Spleen (tissue), 11 donors: Measurements from ENCODE around the gene LGALS3. TPM values are rescaled to one million over a fixed set of nuclear protein-coding genes. Genes with fewer than 3 reads are reported as not detected.

Source experiments
- DNase-seq: peaks from one replicate; pipeline ENCODE4 v3.0.0-alpha.2; 2020
- H3K27ac ChIP-seq, 8 donors: fragments of 200-600 bp; sonication (generic) in 7 of 8; 1 replicate in 4 of 8; 2 replicates in 4 of 8; pipeline versions ENCODE4 v1.5.0 to v1.8.0; 2016 to 2021; ENCODE audit warnings: inconsistent platforms in 4 of 8, mild to moderate bottlenecking in 4 of 8, moderate library complexity in 1 of 8
- H3K27me3 ChIP-seq, 7 donors: fragments of 200-600 bp; sonication (generic) in 6 of 7; replicated peaks in 1 of 7; 1 replicate in 4 of 7; 2 replicates in 3 of 7; pipeline versions ENCODE4 v1.5.0 to v1.8.0; 2016 to 2021; ENCODE audit warnings: inconsistent platforms in 3 of 7, mild to moderate bottlenecking in 1 of 7
- H3K36me3 ChIP-seq, 6 donors: fragments of 200-600 bp; sonication (generic) in 5 of 6; 1 replicate in 4 of 6; 2 replicates in 2 of 6; pipeline versions ENCODE4 v1.5.0 to v1.8.0; 2016 to 2021; ENCODE audit warnings: inconsistent platforms in 2 of 6
- H3K4me1 ChIP-seq, 6 donors: fragments of 200-600 bp; sonication (generic) in 5 of 6; 1 replicate in 3 of 6; 2 replicates in 3 of 6; pipeline versions ENCODE4 v1.5.0 to v1.8.0; 2016 to 2021; ENCODE audit warnings: inconsistent platforms in 3 of 6
- H3K4me3 ChIP-seq, 8 donors: fragments of 200-600 bp; sonication (generic) in 7 of 8; 1 replicate in 4 of 8; 2 replicates in 4 of 8; pipeline versions ENCODE4 v1.5.0 to v1.8.0; 2016 to 2021; ENCODE audit warnings: inconsistent platforms in 4 of 8, mild to moderate bottlenecking in 4 of 8, moderate library complexity in 2 of 8
- H3K9me3 ChIP-seq, 8 donors: fragments of 200-600 bp; sonication (generic) in 7 of 8; 1 replicate in 4 of 8; 2 replicates in 4 of 8; pipeline versions ENCODE4 v1.5.0 to v1.8.0; 2016 to 2021; ENCODE audit warnings: inconsistent platforms in 4 of 8
- POLR2A ChIP-seq, 3 donors: fragments of 450-650 bp; IDR thresholded peaks; one replicate each; pipeline ENCODE4 v1.5.1; 2017; ENCODE audit warnings: antibody characterized with exemption in 3 of 3, mild to moderate bottlenecking in 1 of 3
- POLR2AphosphoS5 ChIP-seq, 3 donors: sonication (generic); formaldehyde crosslinking; IDR thresholded peaks; one replicate each; pipeline ENCODE4 v1.5.1; 2017; ENCODE audit warnings: antibody characterized with exemption in 3 of 3
- WGBS, 5 donors: extraction: QIAGEN DNeasy Blood & Tissue Kit in 3 of 5; methylation state at CpG; one replicate each; pipeline versions ENCODE4 v1.1.5 to v1.1.7; 2013 to 2018; 5-methylcytosine and 5-hydroxymethylcytosine counted together
- intact Hi-C: fragments of 100-400 bp; cut with DNase I; formaldehyde crosslinking; loops from one replicate; pipeline ENCODE4 v1.15.0; 2023; ENCODE audit warnings: low total_unique reads
- polyA plus RNA-seq, 3 donors: library from polyadenylated mRNA; stranded (reverse); fragments of 200-250 nt; gene quantifications; one replicate each; pipeline ENCODE4 v1.2.1, GENCODE V29; 2013
- total RNA-seq, 7 donors: library from RNA; depleted of rRNA in 3 of 7; stranded (reverse); fragments of >200 nt in 3 of 7; fragmentation: NEBNext Ultra II Directional in 4 of 7; extraction: Animal tissue kit (Norgen Biotek cat#: 25700) in 4 of 7; gene quantifications; one replicate each; pipeline versions ENCODE4 v1.1.0 to v1.2.1, GENCODE V29; 2016 to 2021
- TF ChIP-seq, protein P1 (sequence below), 11 experiments: fragments of 200-600 bp in 7 of 11; fragments of 450-650 bp in 4 of 11; sonication (generic) in 4 of 11; IDR thresholded peaks in 8 of 11; conservative IDR thresholded peaks in 3 of 11; 1 replicate in 7 of 11; 2 replicates in 4 of 11; pipeline versions ENCODE4 v1.4.0 to v1.8.0; 2016 to 2021; ENCODE audit warnings: antibody characterized with exemption in 11 of 11, inconsistent platforms in 4 of 11, mild to moderate bottlenecking in 1 of 11
- donor health status: healthy with polysubstance abuse.
- donor health status: DM: no; HTN: no; CAD: no; lungs with moderate emphysema.
- donor health status: DM: no; HTN: no; CAD: no.
- donor health status: Bipolar disorder and iron deficiency.
- donor health status: healthy.
- donor health status: DM: no; HTN: no; CAD: no.
- donor health status: DM: yes; HTN: yes; CAD: no.

Gene LGALS3
- total and polyA plus RNA-seq, 10 donors = 37.4 to 201 (median 60.8) TPM

DNA sequence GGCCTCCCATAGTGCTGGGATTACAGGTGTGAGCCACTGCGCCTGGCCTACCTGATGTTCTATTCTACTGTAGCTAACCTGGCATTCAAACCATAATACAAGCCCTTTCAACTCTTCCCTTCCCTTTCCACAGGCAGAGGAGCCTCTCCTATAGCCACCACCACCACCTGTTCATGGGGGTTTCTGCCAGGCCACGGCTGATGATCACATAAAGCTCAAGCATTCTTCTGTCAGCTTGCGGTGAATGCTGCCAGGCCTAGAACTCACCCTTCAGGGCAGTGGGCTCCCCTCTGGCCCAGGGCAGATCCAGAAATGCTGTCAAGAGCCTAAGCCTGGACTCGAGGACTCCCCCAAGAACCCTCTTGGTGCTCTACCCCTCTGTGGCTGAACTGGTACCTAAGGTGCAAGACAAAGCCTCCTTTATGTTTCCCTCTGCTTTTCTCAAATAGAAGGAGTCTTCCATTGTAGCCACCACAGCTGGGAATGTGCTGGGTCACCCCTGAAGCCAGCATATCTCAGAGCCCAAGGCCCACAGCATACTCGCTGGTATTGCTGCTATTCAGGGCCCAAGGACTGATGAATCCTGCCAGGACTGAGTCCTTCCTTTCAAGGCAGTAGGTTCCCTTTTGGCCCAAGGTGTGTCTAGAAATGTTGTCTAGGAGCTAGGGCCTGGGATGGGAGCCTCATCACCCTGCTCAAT, 65.8 kb downstream of the LGALS3 start:
- TF ChIP-seq, protein P1, sequence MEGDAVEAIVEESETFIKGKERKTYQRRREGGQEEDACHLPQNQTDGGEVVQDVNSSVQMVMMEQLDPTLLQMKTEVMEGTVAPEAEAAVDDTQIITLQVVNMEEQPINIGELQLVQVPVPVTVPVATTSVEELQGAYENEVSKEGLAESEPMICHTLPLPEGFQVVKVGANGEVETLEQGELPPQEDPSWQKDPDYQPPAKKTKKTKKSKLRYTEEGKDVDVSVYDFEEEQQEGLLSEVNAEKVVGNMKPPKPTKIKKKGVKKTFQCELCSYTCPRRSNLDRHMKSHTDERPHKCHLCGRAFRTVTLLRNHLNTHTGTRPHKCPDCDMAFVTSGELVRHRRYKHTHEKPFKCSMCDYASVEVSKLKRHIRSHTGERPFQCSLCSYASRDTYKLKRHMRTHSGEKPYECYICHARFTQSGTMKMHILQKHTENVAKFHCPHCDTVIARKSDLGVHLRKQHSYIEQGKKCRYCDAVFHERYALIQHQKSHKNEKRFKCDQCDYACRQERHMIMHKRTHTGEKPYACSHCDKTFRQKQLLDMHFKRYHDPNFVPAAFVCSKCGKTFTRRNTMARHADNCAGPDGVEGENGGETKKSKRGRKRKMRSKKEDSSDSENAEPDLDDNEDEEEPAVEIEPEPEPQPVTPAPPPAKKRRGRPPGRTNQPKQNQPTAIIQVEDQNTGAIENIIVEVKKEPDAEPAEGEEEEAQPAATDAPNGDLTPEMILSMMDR (IDR thresholded peaks at IDR 0.05 in 8 of 11, conservative IDR thresholded peaks at IDR 0.05 in 3 of 11) = no peak
- TF ChIP-seq POLR2A (IDR thresholded peaks at IDR 0.05) (no peak), POLR2AphosphoS5 (IDR thresholded peaks at IDR 0.05) (no peak)
- H3K9me3 ChIP-seq = no peaks in the 10 kb centered on the region
- H3K27ac ChIP-seq = no peak overlapping the region
- H3K4me1 ChIP-seq = peaks cover 3 to 26% (median 10%) of the 10 kb centered on the region in 6 donors
- 87 to 98% (median 94%) methylated on average over 5 of the region's 5 CpGs for WGBS, 5 donors
- no peak overlapping the region for H3K4me3 ChIP-seq
- H3K36me3 ChIP-seq = no peaks in the 10 kb centered on the region
- DNase-seq = no peak
- H3K27me3 ChIP-seq = no peaks in the 10 kb centered on the region
- intact Hi-C loops = no loop called here

Other genes with a start within 250 kb of the LGALS3 start
- 10 to 100 TPM; 11.2 to 23.3 (median 21.2) TPM for gene GCH1, start 226.4 kb upstream of the LGALS3 start, total RNA-seq
- gene GCH1, start 226.4 kb upstream of the LGALS3 start, polyA plus RNA-seq = 10 to 100 TPM; 12.1 to 21.2 (median 14.4) TPM
- 1 to 10 TPM; 2.8 to 6.3 (median 5.3) TPM for gene WDHD1, start 102.2 kb upstream of the LGALS3 start, total RNA-seq
- gene WDHD1, start 102.2 kb upstream of the LGALS3 start, polyA plus RNA-seq = 1 to 10 TPM; 1.4 to 2.9 (median 2.3) TPM
- gene SOCS4, start 102.0 kb upstream of the LGALS3 start, total RNA-seq = 10 to 100 TPM; 20.0 to 26.3 (median 23.8) TPM
- 1 to 10 TPM; 6.4 to 9.3 (median 7.7) TPM for gene SOCS4, start 102.0 kb upstream of the LGALS3 start, polyA plus RNA-seq
- 10 to 100 TPM; 49.8 to 72.5 (median 63.5) TPM for gene MAPK1IP1L, start 77.6 kb upstream of the LGALS3 start, total RNA-seq
- gene MAPK1IP1L, start 77.6 kb upstream of the LGALS3 start, polyA plus RNA-seq = 10 to 100 TPM; 20.8 to 28.9 (median 24.8) TPM
- gene DLGAP5, start 62.3 kb downstream of the LGALS3 start, total RNA-seq = 1 to 10 TPM; 1.6 to 8.1 (median 4.3) TPM
- gene DLGAP5, start 62.3 kb downstream of the LGALS3 start, polyA plus RNA-seq = 1 to 10 TPM in 2 of 3 donors, under 1 TPM in 1; 0.50 to 3.4 (median 1.6) TPM
- gene FBXO34, start 142.2 kb downstream of the LGALS3 start, total RNA-seq = 10 to 100 TPM; 23.8 to 46.0 (median 32.6) TPM
- 1 to 10 TPM; 5.8 to 9.4 (median 7.9) TPM for gene FBXO34, start 142.2 kb downstream of the LGALS3 start, polyA plus RNA-seq